Suprapubic skin (tissue), 4 donors: ENCODE results near the gene GADD45A.

Experiments used
- POLR2A ChIP-seq, 2 donors: fragments of 450-650 bp; IDR thresholded peaks; one replicate each; pipeline ENCODE4 v1.6.1; 2017; ENCODE audit warnings: antibody characterized with exemption in 2 of 2, mild to moderate bottlenecking in 2 of 2, moderate library complexity in 2 of 2
- POLR2AphosphoS5 ChIP-seq, 3 donors: sonication (generic); formaldehyde crosslinking; IDR thresholded peaks; one replicate each; pipeline ENCODE4 v1.6.1; 2017; ENCODE audit warnings: antibody characterized with exemption in 3 of 3
- TF ChIP-seq, protein P1 (sequence below), 2 donors: fragments of 200-600 bp in 1 of 2; fragments of 450-650 bp in 1 of 2; sonication (generic) in 1 of 2; IDR thresholded peaks; one replicate each; pipeline ENCODE4 v1.5.1; 2016 to 2019; ENCODE audit warnings: antibody characterized with exemption in 2 of 2, mild to moderate bottlenecking in 1 of 2, moderate library complexity in 1 of 2

- TF ChIP-seq POLR2AphosphoS5 (IDR thresholded peaks at IDR 0.05), result no peak
- TF ChIP-seq, protein P1, sequence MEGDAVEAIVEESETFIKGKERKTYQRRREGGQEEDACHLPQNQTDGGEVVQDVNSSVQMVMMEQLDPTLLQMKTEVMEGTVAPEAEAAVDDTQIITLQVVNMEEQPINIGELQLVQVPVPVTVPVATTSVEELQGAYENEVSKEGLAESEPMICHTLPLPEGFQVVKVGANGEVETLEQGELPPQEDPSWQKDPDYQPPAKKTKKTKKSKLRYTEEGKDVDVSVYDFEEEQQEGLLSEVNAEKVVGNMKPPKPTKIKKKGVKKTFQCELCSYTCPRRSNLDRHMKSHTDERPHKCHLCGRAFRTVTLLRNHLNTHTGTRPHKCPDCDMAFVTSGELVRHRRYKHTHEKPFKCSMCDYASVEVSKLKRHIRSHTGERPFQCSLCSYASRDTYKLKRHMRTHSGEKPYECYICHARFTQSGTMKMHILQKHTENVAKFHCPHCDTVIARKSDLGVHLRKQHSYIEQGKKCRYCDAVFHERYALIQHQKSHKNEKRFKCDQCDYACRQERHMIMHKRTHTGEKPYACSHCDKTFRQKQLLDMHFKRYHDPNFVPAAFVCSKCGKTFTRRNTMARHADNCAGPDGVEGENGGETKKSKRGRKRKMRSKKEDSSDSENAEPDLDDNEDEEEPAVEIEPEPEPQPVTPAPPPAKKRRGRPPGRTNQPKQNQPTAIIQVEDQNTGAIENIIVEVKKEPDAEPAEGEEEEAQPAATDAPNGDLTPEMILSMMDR (IDR thresholded peaks at IDR 0.05), result no peak
- TF ChIP-seq POLR2A (IDR thresholded peaks at IDR 0.05), result no peak
Observed at GRCh38 chr1:67675800-67676199, 9.2 kb upstream of the GADD45A start.
